Measurements from ENCODE around the gene KPNA6.
"Not testable (repeated sequence)": the region's sequence is repeated elsewhere in the genome, so short reads cannot be mapped to it uniquely, and the experiment has no call there.

The KPNA6 gene

GRCh38 chr1:32107742-32108661, at the start of gene KPNA6:
KPNA6 (plus strand) TSS chr1:32108056; CDS start chr1:32108131, 75 bp downstream.
- DNase-seq (ENCODE audit: extremely low read depth in 1 of 2, low read depth in 1 of 2), result peak; percentile 75 to 77

GRCh38 chr1:32060914-32061313, 46.9 kb upstream of the KPNA6 start:
- DNase-seq (ENCODE audit: extremely low read depth in 1 of 2, low read depth in 1 of 2), result no peak

GRCh38 chr1:32062867-32063230, 45.0 kb upstream of the KPNA6 start:
- no peak for DNase-seq (ENCODE audit: extremely low read depth in 1 of 2, low read depth in 1 of 2)

GRCh38 chr1:32063261-32063681, 44.6 kb upstream of the KPNA6 start:
- DNase-seq (ENCODE audit: extremely low read depth in 1 of 2, low read depth in 1 of 2), result no peak

- not testable (repeated sequence) for DNase-seq (ENCODE audit: extremely low read depth in 1 of 2, low read depth in 1 of 2)
Observed at GRCh38 chr1:32065613-32066488, 42.0 kb upstream of the KPNA6 start.

- DNase-seq (ENCODE audit: extremely low read depth in 1 of 2, low read depth in 1 of 2), result no peak
Observed at GRCh38 chr1:32066489-32066873, 41.4 kb upstream of the KPNA6 start.

GRCh38 chr1:32068957-32069588, 38.8 kb upstream of the KPNA6 start:
- no peak for DNase-seq (ENCODE audit: extremely low read depth in 1 of 2, low read depth in 1 of 2)

GRCh38 chr1:32071758-32072621, 35.9 kb upstream of the KPNA6 start:
- DNase-seq (ENCODE audit: extremely low read depth in 1 of 2, low read depth in 1 of 2), result no peak

- peak; percentile 71 to 87 for DNase-seq (ENCODE audit: extremely low read depth in 1 of 2, low read depth in 1 of 2)
Observed at GRCh38 chr1:32072622-32073298, 35.1 kb upstream of the KPNA6 start, which contains the start of gene TMEM39B. TMEM39B (plus strand) TSS chr1:32072939; CDS start chr1:32073048, 109 bp downstream.

- peak in 1 of 2 donors; percentile 74 for DNase-seq (ENCODE audit: extremely low read depth in 1 of 2, low read depth in 1 of 2)
Observed at GRCh38 chr1:32073299-32074229, 34.3 kb upstream of the KPNA6 start.

- DNase-seq (ENCODE audit: extremely low read depth in 1 of 2, low read depth in 1 of 2), result no peak
Observed at GRCh38 chr1:32074841-32075240, 33.0 kb upstream of the KPNA6 start.

GRCh38 chr1:32077451-32077850, 30.4 kb upstream of the KPNA6 start:
- no peak for DNase-seq (ENCODE audit: extremely low read depth in 1 of 2, low read depth in 1 of 2)

- no peak for DNase-seq (ENCODE audit: extremely low read depth in 1 of 2, low read depth in 1 of 2)
Observed at GRCh38 chr1:32082022-32082421, 25.8 kb upstream of the KPNA6 start.

- DNase-seq (ENCODE audit: extremely low read depth in 1 of 2, low read depth in 1 of 2), result not testable (repeated sequence)
Observed at GRCh38 chr1:32086381-32086780, 21.5 kb upstream of the KPNA6 start.

GRCh38 chr1:32091176-32091575, 16.7 kb upstream of the KPNA6 start:
- no peak for DNase-seq (ENCODE audit: extremely low read depth in 1 of 2, low read depth in 1 of 2)

GRCh38 chr1:32091591-32091990, 16.3 kb upstream of the KPNA6 start:
- DNase-seq (ENCODE audit: extremely low read depth in 1 of 2, low read depth in 1 of 2), result no peak

- no peak for DNase-seq (ENCODE audit: extremely low read depth in 1 of 2, low read depth in 1 of 2)
Observed at GRCh38 chr1:32094746-32095521, 12.9 kb upstream of the KPNA6 start.

GRCh38 chr1:32099426-32099825, 8.4 kb upstream of the KPNA6 start:
- DNase-seq (ENCODE audit: extremely low read depth in 1 of 2, low read depth in 1 of 2), result no peak

Data from activated CD8-positive, alpha-beta memory T cell treated with anti-CD3 and anti-CD28 coated beads for 1 hour (primary cell).